H1 (cell line): ENCODE data around the gene GRAMD4.

ENCODE experiments used
- CTCF ChIP-seq, 3 experiments: IDR thresholded peaks; 1 replicate in 2 of 3; 2 replicates in 1 of 3; pipeline versions ENCODE4 v1.5.1 to v1.6.1; 2011; ENCODE audit warnings: low read length in 3 of 3, mild to moderate bottlenecking in 3 of 3, inconsistent platforms in 2 of 3, low read depth in 1 of 3, moderate library complexity in 1 of 3; ENCODE audit not compliant: insufficient read depth in 1 of 3; ENCODE audit errors: control extremely low read depth in 1 of 3
- POLR2A ChIP-seq, 2 experiments: IDR thresholded peaks; 1 replicate in 1 of 2; 2 replicates in 1 of 2; pipeline ENCODE4 v1.6.1; 2011; ENCODE audit warnings: low read depth in 2 of 2, low read length in 2 of 2, mild to moderate bottlenecking in 2 of 2; ENCODE audit errors: control extremely low read depth in 1 of 2
- POLR2AphosphoS5 ChIP-seq: IDR thresholded peaks from 2 replicates; pipeline ENCODE4 v1.6.1; 2011; ENCODE audit warnings: low read depth, low read length
- TBP ChIP-seq: IDR thresholded peaks from 2 replicates; pipeline ENCODE4 v1.6.1; 2011; ENCODE audit warnings: low read depth, low read length, improper control_type of control experiment
- TEAD4 ChIP-seq: IDR thresholded peaks from 2 replicates; pipeline ENCODE4 v1.6.1; 2012; ENCODE audit warnings: low read depth, low read length, inconsistent platforms, mixed read lengths

- TF ChIP-seq CTCF (IDR thresholded peaks at IDR 0.05; ENCODE audit: control extremely low read depth in 1 of 3, insufficient read depth in 1 of 3, low read depth in 1 of 3, low read length in 3 of 3) (no peak), TEAD4 (no peak), POLR2AphosphoS5 (no peak), POLR2A (IDR thresholded peaks at IDR 0.05; ENCODE audit: control extremely low read depth in 1 of 2, low read depth in 2 of 2, low read length in 2 of 2) (no peak), TBP (no peak)
These were observed 33.6 kb upstream of the GRAMD4 start for GRCh38 chr22:46586531-46587011.
